Stimulated activated CD8-positive, alpha-beta memory T cell treated with anti-CD3 and anti-CD28 coated beads, Interleukin-2, amount 100 ng/mL, for 48 hours (primary cell): Measurements from ENCODE around the gene MOG.
A peak's percentile ranks its signal among the peaks of the same experiment; 100 is the strongest.

Experiments
- DNase-seq, 2 donors: peaks; one replicate each; pipeline ENCODE4 v3.0.0-alpha.2; 2020; ENCODE audit warnings: low read depth in 2 of 2

The MOG gene

DNA sequence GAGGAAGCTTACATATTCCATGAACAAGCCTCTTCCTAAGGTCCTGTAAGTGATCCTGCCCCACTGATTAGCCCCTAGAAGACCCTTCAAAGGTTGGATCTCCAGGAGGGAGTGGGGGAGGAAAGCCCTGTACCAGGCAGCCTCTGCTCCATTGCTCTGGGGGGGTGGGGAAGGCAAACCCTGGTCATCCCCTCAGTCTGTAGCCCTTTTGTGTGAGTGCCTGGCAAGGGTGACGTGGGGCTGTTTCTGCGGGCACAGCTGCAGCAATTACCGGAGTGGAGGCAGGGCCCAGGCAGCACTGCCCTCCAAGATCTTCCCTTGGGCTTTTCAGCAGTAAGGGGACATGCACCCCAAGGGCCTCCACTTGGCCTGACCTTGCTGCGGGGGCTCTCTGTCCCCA lies at the start of gene MOG:
Gene MOG, plus strand, starts transcription at position 295 of the 400 bp plus-strand sequence. CDS start 118 bp downstream, outside the sequence.
- DNase-seq: no peak

DNA sequence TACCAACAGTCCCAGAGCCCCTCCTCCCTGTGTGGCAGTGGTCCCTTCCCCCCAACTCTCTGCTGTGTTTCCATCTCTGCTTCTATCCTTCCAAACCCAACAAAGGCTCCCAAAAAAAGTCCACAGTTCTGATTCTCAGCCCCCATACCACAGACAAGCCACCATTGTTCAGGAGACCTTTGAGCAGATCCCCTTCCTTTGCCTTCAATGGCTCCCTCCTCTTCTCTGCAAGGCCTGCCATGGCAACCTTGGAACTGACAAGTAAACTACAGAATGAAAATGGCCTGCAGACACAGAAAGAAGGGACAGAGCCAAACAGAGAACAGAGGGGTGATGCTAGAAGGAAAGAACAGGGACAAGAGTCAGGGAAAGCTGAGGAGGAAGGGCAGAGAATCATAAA lies 48.8 kb upstream of the MOG start:
- no peak for DNase-seq

DNA sequence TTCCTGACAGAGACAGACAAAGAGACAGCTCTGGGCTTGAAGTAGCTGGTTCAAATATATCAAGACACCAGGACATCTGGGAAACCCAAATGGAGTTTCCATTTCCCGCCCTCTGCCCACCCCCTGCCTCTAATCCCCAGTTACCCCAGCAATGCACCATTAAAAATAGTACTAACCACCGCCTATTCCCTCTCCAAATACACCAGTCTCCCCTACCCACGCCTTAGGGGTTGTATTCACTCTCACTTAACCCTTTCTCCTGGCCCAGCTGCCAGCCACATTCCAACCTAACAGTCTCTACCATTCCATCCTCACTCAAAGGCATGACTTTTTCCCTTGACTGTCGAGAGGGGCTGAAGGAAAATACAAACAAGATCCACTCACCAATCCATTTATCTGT lies 46.4 kb upstream of the MOG start:
- no peak for DNase-seq

DNA sequence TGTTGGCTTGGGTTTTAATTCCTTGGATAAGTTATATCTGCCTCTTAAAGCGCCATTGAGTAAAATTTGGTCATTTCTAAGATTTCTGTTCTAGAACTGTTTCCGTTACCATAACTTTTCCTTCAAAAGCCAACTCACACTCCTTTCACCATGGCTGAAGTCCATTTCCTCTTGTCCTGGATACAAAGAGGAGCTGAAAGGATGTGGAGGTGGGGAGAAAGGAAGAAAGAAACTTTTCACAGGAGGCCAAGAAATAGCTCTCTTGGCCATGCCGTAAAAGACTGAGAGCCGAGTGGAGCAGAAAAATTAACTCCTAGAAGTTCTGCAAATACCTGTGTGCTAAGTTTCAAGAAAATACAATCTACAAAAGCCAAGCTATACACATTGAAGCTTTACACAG lies 45.5 kb upstream of the MOG start:
- DNase-seq: no peak

DNA sequence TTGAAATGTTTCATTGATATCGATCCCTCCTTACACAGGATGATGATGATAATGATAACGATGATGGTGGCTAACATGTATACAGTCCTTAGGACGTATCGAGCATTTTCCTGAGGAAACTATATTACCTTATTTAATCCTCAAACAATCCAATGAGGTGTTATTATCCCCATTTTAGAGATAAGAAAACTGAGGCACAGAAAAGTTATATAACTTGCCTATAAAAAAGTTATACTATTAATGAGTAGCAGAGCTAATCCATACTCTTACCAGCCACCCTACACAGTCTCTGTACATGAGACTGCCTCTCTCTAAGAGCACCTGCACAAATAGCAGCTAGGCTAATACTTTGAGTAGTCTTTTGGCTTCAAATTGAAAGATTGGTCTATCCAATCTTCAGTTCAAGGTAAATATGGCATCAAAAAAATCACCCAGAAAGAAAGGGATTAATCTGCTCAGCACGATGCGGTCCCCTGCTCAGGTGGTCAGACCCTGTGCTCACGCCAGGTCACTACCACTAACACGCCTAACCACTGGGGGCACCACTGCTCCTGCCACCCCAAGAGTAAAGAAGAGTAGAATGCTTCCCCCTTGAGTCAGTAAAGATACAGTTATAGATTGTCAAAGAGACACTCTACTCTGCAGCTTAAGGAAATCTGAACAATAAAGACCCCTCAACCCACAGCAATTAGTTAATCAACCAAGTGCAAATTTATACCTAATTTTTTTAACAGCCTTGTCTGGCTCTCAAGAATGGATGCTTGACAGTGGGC lies 38.9 kb upstream of the MOG start:
- DNase-seq: no peak

DNA sequence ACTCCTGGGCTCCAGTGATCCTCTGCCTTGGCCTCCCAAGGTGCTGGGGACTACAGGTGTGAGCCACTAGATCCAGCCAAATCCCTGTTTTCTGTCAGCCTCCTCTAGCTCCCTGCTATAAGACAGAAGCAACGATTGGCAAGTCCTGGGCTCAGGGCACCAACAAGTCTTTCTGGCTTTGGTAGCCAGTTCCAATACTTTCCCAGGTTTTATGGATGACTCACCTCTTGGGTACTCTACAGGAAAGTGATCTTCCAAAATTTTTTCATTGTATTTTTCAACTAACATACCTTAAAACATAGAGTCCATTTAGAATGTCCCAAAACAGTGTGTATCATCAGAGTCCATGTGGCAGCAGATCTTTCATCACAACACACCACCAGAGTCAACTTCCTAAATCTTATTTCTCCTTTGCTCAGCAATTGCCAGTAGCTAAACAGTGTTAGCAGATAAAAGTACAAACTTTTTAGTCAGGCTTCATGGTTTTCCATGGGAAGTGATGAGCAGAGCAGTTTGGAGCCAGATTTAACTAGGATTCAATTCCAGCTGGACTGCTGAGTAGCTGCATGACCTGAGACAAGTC lies 37.2 kb upstream of the MOG start:
- no peak for DNase-seq

DNA sequence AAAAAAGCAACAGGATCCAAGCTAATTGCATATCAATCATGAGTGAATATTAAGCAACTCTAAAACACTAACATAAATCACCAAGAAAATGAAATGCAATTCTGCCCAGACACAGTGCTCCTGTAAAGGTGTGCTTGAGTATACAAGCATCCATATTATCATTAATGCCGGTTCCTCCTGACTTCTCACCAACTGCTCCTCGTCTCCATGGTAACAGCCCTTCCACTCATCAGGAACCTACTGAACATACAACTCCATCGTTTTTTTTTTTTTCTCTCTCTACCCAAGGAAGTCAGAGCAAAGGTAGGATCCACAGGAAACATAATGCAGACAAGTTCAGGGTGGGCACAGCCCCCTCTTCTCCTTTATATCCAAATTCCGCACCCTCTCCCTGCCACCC lies 36.3 kb upstream of the MOG start:
- DNase-seq: no peak

DNA sequence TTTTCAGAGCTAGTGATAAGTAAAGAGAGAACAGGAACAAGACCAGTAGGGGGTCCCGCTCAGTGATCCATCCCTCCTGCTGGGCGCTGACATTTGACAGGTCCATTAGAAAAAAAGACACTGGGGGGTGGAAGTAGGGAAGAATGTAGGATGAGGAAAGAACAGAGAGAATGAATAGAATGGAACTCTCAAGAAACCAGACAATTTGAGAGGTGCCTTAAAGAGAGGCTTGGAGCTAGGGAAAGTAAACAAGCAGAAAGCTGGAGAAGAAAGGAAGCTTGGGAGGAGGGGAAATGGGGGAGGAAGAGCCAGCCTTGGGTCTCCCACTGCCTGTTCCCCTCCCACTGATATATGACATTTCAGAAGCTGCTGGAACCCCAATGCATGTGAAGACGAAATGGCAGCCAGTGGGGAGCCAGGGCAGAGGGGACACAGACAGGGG lies 32.4 kb upstream of the MOG start:
- DNase-seq: no peak

DNA sequence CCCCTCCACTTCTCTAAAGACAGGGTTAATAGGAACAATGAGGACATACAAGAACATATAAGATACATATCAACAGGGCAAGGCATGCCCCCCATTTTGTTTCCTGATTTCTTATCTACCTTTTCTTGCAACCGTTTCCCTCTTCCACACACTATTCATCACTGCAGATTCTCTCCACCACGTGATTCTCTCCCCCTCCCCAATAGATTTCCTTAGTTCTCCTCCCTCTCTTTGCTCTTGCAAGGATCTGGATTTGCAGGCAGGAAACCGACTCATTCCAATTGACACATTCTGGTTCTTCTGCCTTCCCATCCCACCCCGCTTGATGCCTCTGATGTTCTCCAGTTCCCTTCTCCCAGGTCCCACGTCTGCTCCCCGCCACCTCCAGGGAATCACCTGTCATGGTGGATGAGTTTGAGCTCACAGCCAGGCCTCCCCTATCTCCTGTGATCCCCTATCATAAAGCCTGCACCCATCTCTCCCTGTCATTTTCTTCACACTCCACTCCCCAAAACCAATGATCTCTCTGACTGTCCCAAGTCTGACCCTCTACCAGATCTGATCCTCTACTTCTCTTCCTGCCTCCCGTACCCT lies 31.5 kb upstream of the MOG start:
- DNase-seq: no peak

DNA sequence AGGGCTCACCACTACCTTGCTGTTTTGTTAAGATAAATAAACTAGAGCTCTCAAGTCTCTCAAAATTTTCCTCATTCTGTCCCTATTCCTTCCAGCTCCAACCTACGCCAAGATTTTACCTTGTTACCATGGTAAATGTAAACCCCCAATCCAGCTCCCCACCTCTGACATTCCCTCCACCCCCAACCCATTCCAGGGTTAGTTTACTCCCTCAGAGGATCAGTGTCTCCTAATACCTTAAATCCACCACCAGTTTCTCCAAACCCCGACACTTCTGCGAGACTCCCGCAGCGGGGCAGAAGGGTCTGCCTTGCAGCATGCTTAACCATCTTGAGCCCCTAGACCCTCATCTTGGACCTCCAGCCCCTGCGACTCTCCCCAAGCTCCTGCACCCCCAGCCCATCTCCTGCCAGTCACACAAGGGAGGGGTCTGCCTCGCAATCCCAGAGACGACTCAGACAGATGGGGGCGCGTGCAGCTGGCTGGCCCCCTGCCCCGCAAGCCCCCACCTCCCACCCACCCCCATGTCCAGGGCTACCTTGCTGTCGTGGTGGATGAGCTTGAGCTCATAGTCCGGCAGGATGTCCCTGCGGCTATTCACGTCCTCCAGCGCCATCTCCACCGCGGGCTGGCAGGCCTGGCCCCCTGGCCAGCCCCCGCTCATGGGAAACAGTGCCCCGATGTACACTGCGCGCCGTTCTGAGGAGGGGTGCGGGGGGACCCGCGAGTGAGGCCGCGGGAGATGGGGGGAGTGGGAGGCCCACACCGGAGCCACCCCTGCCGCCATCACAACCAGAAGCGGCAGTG lies 29.7 kb upstream of the MOG start:
- no peak for DNase-seq

DNA sequence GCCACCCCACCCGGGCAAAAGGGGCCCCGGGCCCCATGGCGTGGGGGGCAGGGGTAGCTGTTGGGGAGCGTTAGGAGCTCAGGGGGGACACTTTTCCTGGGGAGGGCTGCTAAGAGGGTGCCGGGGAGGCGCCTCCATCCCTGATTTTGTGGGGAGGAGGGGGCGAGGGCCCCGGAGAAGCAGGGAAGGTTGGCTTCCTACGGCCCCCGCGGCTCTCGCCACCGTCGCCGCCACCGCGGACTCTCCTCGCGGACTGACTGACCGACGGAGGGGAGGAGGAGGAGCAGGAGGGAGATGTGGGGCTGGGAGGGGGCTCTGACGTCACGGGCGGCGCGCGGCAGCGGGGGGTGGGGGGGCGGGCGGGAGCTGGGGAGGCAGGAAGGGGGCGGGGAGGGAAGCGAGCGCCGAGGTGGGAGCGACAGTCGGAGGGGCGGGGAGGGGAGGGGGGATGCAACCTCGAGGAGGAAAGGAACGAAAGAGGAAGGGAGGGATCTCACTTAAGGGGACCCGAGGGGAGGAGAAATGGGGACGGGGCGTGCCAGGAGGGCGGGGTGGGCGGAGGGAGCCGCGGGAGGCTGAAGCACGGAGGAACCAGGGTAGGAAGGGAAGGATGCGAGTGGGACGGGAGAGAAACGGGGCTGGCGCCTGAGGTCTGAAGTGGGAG lies 29.0 kb upstream of the MOG start:
- peak; percentile 17 to 23 for DNase-seq

DNA sequence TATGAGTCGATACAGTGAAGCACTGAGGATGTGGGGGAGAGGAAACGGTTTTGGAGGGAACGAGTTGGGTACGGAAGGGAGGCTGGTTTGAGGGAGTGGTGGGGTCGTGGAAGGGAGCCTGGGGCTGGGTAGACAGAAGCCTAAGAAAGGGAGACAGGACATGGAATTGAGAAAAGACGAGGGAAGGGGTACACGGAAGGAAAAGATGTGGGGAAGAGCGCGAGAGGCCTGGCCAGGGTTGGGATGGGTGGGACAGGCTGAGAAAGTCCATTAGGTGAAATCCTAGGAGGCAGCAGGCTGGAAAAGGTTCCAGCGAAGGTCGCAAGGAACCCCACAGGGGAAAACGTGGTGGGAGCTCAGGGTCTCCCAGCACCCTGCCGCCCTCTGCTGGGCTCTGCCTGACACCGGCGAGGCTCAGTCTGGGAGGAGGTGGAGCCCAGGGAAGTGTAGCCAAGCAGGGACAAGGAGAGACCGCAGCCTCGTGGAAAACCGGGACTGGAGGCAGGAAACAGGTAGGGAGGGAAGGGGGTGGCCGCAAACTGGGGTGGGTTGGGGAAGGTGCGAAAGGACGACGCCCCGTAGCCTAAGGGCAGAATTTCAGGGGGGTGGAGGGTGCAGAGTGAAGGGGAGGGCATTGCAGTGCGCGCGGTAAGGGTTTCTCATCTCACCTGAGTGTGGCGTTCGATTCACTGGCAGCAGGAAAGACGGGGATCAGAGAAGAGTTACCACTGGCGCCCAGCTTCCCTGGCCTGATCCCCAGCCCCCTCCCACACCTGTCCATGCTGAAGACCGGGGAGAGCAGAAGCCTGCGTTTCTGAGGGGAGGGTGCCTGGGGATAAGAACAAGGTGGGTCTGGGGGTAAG lies 28.2 kb upstream of the MOG start:
- DNase-seq: peak; percentile 37 to 50

DNA sequence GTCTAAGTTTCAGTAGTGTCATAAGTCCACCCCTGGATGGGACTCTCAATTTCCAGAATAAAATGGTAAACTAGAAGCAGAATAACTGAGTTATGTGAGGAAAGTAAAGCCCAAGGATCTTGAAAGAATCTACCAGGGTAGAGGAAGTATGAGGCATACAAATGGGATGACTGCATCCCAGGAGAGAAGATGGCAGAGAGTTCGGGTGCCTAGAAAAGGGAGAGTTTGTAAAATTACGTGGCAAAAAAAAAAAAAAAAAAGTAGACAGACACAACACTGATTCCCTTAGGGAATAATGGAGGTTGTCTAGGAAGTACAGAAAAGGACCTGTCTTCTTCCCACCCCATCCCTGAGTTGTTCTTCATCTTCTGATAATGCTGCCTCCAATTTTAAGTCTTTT lies 27.3 kb upstream of the MOG start:
- DNase-seq: no peak

DNA sequence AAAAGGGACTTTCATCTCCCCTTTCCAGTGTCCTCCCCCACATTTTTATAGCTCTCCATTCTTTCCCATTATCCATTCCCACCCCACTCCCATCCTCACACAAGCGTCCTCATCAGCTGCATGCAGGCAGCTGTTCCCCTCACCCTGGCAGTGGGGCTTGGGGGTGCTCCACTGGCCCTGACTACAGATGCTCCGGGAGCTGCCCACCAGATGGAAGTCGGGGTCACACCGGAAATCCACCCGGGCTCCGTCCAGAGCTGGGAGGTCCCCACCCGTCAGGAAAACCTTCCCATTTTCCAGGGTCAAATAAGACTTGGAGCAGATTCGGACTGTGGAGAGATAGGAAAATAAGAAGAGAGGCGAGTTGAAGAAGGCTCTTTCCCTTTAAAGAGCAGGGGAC lies 26.6 kb upstream of the MOG start:
- no peak for DNase-seq

DNA sequence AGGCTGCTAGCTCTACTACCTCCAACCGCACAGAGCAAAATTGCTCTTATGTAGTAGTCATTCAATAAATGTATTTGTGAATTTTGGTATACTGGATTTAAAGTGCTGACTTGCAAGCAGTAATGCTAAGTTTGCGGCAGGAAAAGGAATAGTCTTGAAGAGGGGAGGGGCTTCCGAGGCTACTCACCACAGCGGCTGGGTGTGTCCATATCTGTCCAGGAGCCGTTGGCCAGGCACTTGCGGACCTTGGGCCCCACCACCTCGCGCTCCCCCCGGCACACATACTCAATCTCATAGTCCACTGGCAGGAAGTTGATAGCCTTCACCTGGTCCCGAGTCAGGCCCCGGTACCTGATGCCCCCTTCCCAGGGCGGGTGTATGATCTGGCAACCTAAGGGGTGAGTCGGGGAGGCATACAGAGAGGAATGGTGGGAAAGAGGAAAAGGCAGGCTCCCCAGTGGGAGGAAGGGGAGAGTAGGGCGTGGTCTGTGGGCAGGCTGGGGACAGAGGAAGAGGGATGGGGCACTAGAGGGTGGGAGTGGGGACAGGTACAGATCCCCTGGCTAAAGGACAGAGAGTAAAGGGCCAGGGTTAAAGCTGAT lies 25.6 kb upstream of the MOG start:
- DNase-seq: no peak

DNA sequence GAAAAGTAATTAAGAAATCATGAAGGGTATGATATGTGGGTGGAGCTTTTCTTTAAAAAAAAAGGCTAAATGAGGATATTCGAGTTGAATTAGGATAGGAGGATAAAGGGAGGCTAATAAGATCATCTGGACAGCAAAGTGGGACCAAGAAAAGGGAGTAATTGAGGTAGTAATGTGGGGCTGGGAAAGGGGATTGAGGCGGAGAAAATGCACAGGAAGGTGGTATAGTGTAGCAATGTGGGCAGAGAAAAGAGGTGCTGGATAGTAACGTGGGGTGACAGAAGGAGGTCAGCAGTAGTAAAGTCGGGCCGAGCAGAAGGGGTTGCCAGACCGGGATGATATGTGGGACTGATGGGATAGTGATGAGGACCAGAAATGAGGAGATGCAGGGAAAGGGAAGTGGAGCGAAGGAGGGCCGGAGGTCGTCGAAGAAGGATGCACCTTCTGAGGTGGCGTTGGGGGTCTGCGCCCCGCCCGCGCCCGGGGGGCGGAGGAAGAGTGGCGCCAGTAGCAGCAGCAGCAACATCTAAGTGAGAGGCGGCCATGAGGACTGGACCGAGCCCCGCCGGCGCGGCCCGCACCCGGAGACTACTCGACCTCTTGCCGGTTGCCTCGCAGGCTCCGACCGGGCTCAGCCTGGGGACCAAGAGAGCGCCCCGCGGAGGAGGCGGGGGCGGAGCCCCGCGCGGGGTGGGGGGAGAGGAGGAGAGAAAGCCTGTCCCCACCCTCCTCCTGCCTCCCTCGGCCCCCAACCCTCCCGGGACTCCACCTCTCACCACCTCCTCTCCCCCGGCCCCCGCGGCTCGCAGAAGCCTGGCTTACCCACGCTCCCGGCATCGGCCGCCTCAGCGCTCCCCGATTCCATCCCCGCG lies 24.8 kb upstream of the MOG start:
- DNase-seq: peak; percentile 19 to 25

DNA sequence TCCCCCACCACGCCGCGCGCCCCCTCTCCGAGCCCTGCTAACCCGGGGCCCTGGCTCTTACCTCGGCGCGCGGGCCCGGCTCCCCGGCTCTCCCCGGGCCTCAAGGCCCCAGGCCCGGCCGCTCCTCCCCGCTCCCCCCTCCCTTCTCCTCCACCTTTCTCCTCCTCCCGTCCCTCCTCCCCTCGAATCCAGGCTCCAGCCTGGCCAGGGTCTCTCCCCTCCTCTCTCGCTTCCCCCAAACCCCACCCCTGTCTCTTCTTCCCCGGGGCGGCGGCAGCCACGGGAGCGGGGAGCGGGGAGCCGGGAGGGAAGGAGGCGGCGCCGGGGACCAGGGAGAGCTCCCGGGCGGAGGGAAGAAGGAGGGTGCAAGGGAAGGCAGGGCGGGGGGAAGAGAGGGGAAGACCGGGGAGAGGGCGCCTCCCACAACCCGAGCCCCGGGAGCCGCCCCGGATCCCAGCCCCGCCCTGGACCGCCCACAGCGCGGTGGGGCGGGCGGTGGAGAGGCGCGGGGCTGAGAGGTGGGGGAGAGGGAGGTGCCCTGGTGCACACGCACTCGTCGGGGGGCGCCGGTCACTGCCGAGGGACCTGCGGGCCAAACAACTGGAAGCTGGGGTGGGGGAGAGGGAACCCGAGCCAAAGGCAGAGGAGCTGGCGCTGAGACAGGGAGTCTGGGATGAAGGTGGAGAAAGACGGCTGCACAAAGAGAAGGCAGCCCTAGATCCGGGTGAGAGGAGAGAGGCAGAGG lies 23.9 kb upstream of the MOG start, which contains the start of gene GABBR1:
Gene GABBR1, minus strand, starts transcription at position 395 of the 745 bp plus-strand sequence. CDS start 798 bp downstream, outside the sequence.
- peak; percentile 57 to 61 for DNase-seq

DNA sequence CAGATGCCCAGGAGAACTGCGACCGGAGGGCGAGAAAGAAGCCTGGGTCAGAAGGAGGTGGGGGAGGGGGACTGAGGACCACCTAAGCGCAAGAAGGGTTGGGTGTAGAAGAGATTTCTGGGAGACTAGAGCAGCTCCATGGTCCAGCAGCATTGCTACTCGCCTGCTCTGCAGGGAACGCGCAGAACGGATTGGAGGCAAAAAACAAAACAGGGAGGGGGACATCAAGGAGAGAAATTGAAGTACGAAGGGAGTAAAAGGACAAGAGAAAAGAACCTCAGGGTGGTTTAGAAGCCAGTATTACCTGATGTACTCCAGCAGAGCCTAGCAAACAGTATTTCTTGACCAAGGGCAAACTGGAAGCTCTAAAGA lies 23.4 kb upstream of the MOG start:
- DNase-seq: no peak

DNA sequence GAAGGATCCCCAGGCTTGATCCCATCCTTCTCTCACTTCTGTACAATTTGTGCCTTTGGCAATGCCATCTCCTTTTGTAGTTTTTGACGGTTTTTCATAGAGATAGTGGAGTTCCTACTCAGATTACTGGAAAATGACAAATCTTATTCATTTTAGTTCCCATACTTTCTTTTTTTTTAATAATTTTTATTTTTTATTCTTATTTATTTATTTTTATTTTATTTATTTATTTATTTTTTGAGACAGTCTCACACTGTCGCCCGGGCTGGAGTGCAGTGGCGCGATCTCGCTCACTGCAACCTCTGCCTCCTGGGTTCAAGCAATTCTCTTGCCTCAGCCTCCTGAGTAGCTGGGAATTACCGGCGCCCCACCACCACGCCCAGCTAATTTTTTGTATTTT lies 19.6 kb upstream of the MOG start:
- no peak for DNase-seq
